ENCODE data around the gene TLCD3B. TPM values are rescaled to one million over a fixed set of nuclear protein-coding genes. Genes with fewer than 3 reads are reported as not detected.

Gene TLCD3B, protein sequence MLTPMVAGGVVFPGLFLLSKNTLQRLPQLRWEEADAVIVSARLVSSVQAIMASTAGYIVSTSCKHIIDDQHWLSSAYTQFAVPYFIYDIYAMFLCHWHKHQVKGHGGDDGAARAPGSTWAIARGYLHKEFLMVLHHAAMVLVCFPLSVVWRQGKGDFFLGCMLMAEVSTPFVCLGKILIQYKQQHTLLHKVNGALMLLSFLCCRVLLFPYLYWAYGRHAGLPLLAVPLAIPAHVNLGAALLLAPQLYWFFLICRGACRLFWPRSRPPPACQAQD
- not detected in 2 replicates for total RNA-seq

DNA sequence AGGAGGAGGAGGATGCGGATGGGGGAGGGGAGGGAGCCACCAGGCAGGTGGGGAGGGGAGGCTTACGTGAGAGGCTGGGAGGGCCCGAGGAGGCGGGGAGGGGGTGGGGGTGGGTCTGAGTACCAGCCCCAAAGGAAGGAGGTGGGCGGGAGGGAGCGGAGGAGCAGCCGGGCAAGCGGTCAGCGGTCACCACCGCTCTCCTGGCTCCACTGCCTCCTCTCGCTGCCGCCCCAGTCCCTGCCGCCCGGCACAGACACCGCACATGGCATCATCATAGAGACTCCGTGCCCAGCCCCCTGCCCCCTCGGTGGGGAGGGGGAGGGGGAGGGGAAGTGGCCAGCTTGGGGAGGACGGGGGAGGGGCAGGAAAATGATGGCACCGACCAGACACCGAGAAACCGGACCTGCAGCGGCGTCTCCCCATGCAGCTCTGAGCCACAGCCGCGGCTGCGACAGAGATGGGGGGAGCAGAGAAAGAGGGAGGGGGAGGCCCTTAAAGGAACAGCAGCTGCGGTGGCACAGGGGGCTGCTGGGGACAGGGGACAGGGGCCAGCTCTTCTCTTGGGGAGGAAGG lies at the start of gene TLCD3B:
Gene TLCD3B, minus strand, starts transcription at position 431 of the 573 bp plus-strand sequence. CDS start 744 bp downstream, outside the sequence.

DNA sequence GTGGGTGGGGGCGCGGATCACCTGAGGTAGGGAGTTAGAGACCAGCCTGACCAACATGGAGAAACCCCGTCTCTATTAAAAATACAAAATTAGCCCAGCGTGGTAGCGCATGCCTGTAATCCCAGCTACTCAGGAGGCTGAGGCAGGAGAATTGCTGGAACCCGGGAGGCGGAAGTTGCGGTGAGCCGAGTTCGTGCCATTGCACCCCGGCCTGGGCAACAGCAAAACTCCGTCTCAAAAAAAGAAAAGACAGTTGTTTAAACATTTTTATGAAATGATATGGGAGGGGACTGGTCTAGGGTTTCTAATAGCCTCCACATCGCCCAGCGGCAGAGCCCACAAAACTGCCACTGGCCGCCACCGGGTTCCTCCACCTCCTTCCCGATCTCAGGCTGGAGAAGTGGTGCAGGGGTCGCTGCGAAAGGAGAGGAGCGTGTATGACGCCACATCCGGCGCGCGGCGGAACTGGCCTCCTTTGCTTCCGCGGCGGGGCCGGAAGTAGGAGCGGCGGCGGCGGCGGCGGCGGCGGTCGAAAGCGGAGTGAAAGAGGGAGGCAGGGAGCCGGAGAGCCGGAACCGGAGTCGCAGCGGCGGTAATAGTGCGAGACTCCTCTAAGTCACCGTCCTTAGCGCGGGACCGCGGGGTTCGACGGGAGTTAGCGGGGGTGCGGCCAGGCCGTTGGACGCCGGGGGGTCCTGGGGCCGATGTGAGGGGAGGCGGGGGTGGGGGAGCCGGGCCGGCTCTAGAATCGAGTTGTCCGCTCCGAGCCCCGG lies 44.6 kb upstream of the TLCD3B start, which contains the start of gene PPP4C:
Gene PPP4C, plus strand, starts transcription at position 492 of the 773 bp plus-strand sequence. CDS start 384 bp downstream, outside the sequence.

DNA sequence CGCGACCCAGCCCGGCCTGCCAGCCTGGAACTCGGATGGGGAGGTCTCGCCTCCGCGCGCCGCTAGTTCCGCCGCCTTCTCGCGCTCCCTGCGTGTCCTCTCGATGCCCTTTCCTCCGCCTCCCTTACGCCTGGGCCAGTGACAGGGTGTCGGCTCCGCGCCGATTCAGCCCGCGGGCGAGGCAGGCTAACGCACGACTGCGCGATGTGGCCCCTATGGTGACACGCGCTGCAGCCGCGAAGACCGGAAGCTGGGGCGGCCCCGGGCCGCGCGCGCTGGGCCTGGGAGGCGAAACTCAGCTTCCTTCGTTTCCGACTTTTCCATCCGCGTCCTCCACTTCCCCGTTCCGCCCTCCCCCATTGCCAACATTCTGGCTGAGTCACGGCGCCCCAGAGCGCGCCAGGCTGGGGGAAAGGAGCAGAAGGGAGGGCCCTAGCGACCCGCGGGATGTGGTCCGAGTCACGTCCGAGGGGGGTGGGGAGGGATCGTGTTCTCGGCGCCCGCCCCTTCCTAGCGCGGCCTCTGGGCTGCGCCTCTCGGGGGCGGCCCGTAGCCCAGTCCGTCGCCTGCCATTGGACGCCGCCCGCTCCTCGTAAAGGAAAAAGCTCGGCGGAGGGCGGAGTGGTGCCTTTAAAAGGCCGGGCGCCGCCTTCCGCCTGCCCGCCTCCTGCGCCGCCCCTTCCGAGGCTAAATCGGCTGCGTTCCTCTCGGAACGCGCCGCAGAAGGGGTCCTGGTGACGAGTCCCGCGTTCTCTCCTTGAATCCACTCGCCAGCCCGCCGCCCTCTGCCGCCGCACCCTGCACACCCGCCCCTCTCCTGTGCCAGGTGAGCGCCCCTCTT lies 34.3 kb upstream of the TLCD3B start, which contains the start of gene ALDOA:
Gene ALDOA, plus strand, starts transcription at position 659 of the 841 bp plus-strand sequence. CDS start 1,138 bp downstream, outside the sequence.

DNA sequence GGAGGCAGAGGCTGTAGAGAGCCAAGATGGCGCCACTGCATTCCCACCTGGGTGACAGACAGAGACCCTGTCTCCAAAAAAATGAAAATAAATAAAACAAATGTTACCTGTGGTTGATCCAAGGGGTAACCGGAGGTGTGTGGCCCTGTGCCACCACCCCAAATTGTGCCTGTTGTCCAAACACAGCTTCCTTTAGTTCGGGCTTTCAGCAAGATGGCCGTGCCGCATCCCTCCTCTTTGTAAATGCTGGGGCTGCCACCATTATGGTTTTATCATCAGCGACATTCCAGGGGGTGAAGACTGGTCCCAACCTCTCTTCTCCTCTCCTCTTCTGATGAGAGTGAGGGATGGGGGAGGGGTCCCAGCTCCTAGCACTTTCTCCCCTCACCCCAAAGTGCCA lies 8.2 kb downstream of the TLCD3B start, which contains the start of gene C16orf92:
Gene C16orf92, plus strand, starts transcription at position 312 of the 400 bp plus-strand sequence. CDS start 143 bp downstream, outside the sequence.

DNA sequence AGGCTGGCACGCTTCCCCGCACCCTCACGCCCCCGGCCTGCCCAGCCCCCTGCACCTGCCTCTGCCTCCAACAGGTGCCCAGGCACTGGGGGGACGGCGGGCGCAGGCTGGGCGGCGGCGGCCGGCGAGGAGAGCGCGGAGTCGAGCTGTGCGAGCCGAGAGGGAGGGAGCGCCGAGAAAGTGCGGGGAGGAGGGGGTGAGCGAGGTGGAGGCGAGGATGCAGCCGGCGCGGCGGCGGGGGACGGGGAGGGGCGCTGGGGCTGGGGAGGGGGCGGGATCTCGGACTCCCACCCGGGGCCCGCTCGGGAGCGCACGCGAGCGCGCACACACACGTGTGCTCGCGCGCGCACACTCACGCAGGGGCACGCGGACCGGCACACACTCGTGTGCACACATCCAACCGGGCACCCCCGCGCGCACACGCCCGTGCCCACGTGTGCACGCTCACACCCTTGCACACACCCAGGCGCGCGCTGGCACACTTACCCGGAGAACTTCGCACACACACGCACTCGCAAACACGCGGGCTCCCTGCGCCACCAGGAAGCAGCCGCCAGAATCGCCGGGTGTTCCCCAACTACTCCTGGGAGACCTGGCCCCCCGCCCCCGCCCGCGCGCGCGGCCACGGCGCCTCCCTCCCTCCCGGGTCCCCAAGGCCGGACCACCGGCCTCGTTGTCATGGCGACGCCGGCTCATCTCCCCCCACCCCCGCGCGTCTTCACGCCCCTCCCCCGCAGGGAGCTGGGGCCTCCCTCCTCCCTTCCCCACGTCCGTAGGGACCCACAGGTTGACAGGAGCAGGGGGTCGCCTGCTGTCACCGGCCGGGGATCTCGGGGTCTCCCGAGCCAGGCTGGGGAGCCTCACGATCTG lies 20.0 kb downstream of the TLCD3B start, which contains the start of gene DOC2A:
Gene DOC2A, minus strand, starts transcription at position 184 of the 870 bp plus-strand sequence. CDS start 805 bp downstream, outside the sequence.

DNA sequence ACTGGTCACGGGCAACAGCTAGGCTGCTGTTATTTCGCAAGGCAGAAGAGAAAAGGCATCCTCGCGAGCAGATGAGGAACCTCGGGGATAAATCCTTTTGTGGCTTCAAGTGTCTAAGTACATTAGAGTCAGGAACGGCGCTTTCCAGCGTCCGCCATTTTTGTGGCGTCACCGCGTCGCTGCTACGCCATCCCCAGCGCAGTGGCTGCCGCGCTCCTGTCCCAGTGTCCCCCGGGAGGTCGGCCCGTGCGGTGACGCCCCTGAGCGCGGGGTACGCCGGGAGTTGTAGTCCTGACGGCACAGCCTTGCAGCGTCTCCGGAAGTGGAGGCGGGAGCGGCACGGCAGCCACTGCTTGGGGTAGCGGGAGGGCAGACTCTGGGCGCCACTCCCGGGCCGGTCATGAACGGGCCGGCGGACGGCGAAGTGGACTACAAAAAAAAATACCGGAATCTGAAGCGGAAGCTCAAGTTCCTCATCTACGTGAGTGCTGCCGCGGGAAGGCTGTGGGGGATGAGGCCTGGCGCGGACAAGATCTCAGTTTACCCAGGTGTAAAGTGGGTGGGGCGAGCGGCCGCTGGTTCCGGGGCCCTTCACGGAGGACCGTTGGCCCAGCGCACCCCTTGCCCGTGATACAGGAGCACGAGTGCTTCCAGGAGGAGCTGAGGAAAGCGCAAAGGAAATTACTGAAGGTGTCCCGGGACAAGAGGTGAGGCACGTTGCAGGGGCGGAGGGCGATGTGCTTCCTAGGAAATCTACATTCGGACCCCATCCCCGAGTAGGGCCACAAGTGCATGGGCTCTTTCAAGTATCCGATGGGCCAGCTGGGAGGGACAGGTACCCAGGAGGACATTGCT lies 34.9 kb downstream of the TLCD3B start, which contains the start of gene INO80E:
Gene INO80E, plus strand, starts transcription at position 331 of the 855 bp plus-strand sequence. Its CDS starts 70 bp downstream, at position 401.

DNA sequence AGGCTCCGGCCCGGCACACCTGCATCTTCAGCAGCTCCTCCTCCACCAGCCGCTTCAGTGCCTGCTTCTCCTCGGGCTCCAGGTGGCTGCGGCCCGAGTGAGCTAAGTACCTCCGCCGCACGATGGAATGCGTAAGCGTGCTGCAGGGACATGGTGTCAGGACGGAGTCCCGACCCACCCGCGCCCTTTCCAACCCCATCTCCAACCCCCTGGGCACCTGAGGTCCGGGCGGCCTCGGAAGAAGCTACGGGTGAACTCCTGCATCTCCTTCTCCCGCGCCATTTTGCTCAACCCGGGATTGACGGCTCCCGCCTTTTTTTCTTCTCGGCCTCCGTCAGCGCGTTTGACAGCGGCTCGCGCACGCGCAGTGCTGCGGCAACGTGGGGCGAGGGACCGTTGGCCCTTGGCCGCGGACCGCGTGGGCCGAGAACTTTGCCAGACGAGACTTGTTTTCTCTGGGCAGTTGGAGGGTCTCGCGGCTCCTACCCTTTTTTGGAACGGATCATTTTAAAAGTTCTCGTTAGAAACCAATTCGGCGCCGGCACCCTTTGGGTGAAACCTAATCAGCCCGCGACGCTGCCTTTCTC lies 35.7 kb downstream of the TLCD3B start, which contains the start of gene HIRIP3:
Gene HIRIP3, minus strand, starts transcription at position 294 of the 587 bp plus-strand sequence. Its CDS starts 12 bp downstream, at position 282.

Other genes starting within 250 kb of the TLCD3B start
- 38.5 and 83.8 TPM in 2 replicates for gene KIF22, start 240.5 kb downstream of the TLCD3B start, total RNA-seq
- 108 and 150 TPM in 2 replicates for gene MAZ, start 224.7 kb downstream of the TLCD3B start, total RNA-seq
- not detected in 2 replicates for gene PRRT2, start 219.1 kb downstream of the TLCD3B start, total RNA-seq
- gene PAGR1, start 215.1 kb downstream of the TLCD3B start, total RNA-seq = 37.2 and 72.5 TPM in 2 replicates
- 126 and 154 TPM in 2 replicates for gene MVP, start 210.8 kb downstream of the TLCD3B start, total RNA-seq
- gene CDIPT, start 168.0 kb downstream of the TLCD3B start, total RNA-seq = 58.9 and 65.7 TPM in 2 replicates
- 4.6 and 16.2 TPM in 2 replicates for gene SEZ6L2, start 131.7 kb downstream of the TLCD3B start, total RNA-seq
- gene ASPHD1, start 130.8 kb downstream of the TLCD3B start, total RNA-seq = 5.0 and 7.8 TPM in 2 replicates
- 17.1 and 19.8 TPM in 2 replicates for gene KCTD13, start 105.0 kb downstream of the TLCD3B start, total RNA-seq
- 123 and 159 TPM in 2 replicates for gene TMEM219, start 69.2 kb downstream of the TLCD3B start, total RNA-seq
- gene TAOK2, start 57.4 kb downstream of the TLCD3B start, total RNA-seq = 24.8 and 28.7 TPM in 2 replicates
- 4.8 and 16.2 TPM in 2 replicates for gene HIRIP3, start 35.7 kb downstream of the TLCD3B start, total RNA-seq
- 58.2 and 91.8 TPM in 2 replicates for gene INO80E, start 35.0 kb downstream of the TLCD3B start, total RNA-seq
- gene DOC2A, start 20.2 kb downstream of the TLCD3B start, total RNA-seq = 0.39 TPM in 1 of 2 replicates, not detected in the other
- gene C16orf92, start 8.1 kb downstream of the TLCD3B start, total RNA-seq = not detected in 2 replicates
- 1,543 and 1,648 TPM in 2 replicates for gene ALDOA, start 34.5 kb upstream of the TLCD3B start, total RNA-seq
- 102 and 114 TPM in 2 replicates for gene PPP4C, start 44.7 kb upstream of the TLCD3B start, total RNA-seq
- gene TBX6, start 60.7 kb upstream of the TLCD3B start, total RNA-seq = 0.19 and 0.62 TPM in 2 replicates
- 20.5 and 36.9 TPM in 2 replicates for gene YPEL3, start 64.9 kb upstream of the TLCD3B start, total RNA-seq
- 0.08 and 0.55 TPM in 2 replicates for gene GDPD3, start 82.3 kb upstream of the TLCD3B start, total RNA-seq
- 31.9 and 41.7 TPM in 2 replicates for gene MAPK3, start 91.9 kb upstream of the TLCD3B start, total RNA-seq
- gene CORO1A, start 152.3 kb upstream of the TLCD3B start, total RNA-seq = 10.9 and 15.5 TPM in 2 replicates
- 177 and 301 TPM in 2 replicates for gene BOLA2B, start 162.4 kb upstream of the TLCD3B start, total RNA-seq
- gene SLX1A, start 162.6 kb upstream of the TLCD3B start, total RNA-seq = 45.4 and 53.1 TPM in 2 replicates
- gene SULT1A3, start 168.0 kb upstream of the TLCD3B start, total RNA-seq = 2.4 and 5.3 TPM in 2 replicates
- gene NPIPB13, start 217.2 kb upstream of the TLCD3B start, total RNA-seq = 2.0 TPM in 1 of 2 replicates, not detected in the other